8988T (cell line): Measurements from ENCODE around the gene KLHDC7B.
A peak's percentile ranks its signal among the peaks of the same experiment; 100 is the strongest.

Source experiments
- DNase-seq: peaks from one replicate; pipeline ENCODE4 v3.0.0; 2011

Gene KLHDC7B

GRCh38 chr22:50545522-50546325, at the start of gene KLHDC7B:
Gene KLHDC7B, plus strand, starts transcription at chr22:50545899. Its CDS starts 345 bp downstream, at chr22:50546244.
- no peak for DNase-seq

- DNase-seq: no peak
Observed at GRCh38 chr22:50497093-50497492, 48.6 kb upstream of the KLHDC7B start.

- no peak for DNase-seq
Observed at GRCh38 chr22:50498322-50498890, 47.3 kb upstream of the KLHDC7B start.

- no peak for DNase-seq
Observed at GRCh38 chr22:50500452-50500851, 45.2 kb upstream of the KLHDC7B start.

- no peak for DNase-seq
Observed at GRCh38 chr22:50502096-50502495, 43.6 kb upstream of the KLHDC7B start.

- DNase-seq: no peak
Observed at GRCh38 chr22:50502628-50503474, 42.8 kb upstream of the KLHDC7B start.

- no peak for DNase-seq
Observed at GRCh38 chr22:50503475-50504145, 42.1 kb upstream of the KLHDC7B start.

- no peak for DNase-seq
Observed at GRCh38 chr22:50504369-50505211, 41.1 kb upstream of the KLHDC7B start.

- no peak for DNase-seq
Observed at GRCh38 chr22:50505276-50505775, 40.4 kb upstream of the KLHDC7B start.

GRCh38 chr22:50505776-50506610, 39.7 kb upstream of the KLHDC7B start:
- no peak for DNase-seq

- DNase-seq: no peak
Observed at GRCh38 chr22:50506611-50507420, 38.9 kb upstream of the KLHDC7B start.

- peak; percentile 93 for DNase-seq
Observed at GRCh38 chr22:50507421-50507990, 38.2 kb upstream of the KLHDC7B start, which contains the start of gene LMF2. Gene LMF2, minus strand, starts transcription at chr22:50507702. Its CDS starts 27 bp downstream, at chr22:50507675.

- peak; percentile 96 for DNase-seq
Observed at GRCh38 chr22:50507991-50508884, 37.5 kb upstream of the KLHDC7B start, which contains the start of gene NCAPH2. Gene NCAPH2, plus strand, starts transcription at chr22:50508224. Its CDS starts 114 bp downstream, at chr22:50508338.

- DNase-seq: no peak
Observed at GRCh38 chr22:50508897-50509296, 36.8 kb upstream of the KLHDC7B start.

- DNase-seq: no peak
Observed at GRCh38 chr22:50513175-50513574, 32.5 kb upstream of the KLHDC7B start.

- no peak for DNase-seq
Observed at GRCh38 chr22:50516068-50516467, 29.6 kb upstream of the KLHDC7B start.

- DNase-seq: no peak
Observed at GRCh38 chr22:50516891-50517290, 28.8 kb upstream of the KLHDC7B start.
